ENCODE results near the gene TMEM132D.

TMEM132D gene

GRCh38 chr12:129489100-129489676, 414.6 kb downstream of the TMEM132D start:
- TF ChIP-seq, protein P1, sequence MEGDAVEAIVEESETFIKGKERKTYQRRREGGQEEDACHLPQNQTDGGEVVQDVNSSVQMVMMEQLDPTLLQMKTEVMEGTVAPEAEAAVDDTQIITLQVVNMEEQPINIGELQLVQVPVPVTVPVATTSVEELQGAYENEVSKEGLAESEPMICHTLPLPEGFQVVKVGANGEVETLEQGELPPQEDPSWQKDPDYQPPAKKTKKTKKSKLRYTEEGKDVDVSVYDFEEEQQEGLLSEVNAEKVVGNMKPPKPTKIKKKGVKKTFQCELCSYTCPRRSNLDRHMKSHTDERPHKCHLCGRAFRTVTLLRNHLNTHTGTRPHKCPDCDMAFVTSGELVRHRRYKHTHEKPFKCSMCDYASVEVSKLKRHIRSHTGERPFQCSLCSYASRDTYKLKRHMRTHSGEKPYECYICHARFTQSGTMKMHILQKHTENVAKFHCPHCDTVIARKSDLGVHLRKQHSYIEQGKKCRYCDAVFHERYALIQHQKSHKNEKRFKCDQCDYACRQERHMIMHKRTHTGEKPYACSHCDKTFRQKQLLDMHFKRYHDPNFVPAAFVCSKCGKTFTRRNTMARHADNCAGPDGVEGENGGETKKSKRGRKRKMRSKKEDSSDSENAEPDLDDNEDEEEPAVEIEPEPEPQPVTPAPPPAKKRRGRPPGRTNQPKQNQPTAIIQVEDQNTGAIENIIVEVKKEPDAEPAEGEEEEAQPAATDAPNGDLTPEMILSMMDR (IDR thresholded peaks at IDR 0.05; ENCODE audit: insufficient read depth, low read length, missing control alignments) = no peak
- no peak for DNase-seq (ENCODE audit: low read depth, low spot score)
- ChIA-PET POLR2A (no interaction called here), CTCF (no interaction called here)
- H3K4me3 ChIP-seq (ENCODE audit: low read depth, low read length) = no peak overlapping the region

GRCh38 chr12:129486931-129487330, 416.9 kb downstream of the TMEM132D start:
- POLR2A ChIA-PET = no interaction called here
- no peak for DNase-seq (ENCODE audit: low read depth, low spot score)
- TF ChIP-seq, protein P1 (IDR thresholded peaks at IDR 0.05; ENCODE audit: insufficient read depth, low read length, missing control alignments) = no peak

GRCh38 chr12:129483111-129483893, 420.5 kb downstream of the TMEM132D start:
- CTCF ChIA-PET = no interaction called here
- TF ChIP-seq, protein P1 (IDR thresholded peaks at IDR 0.05; ENCODE audit: insufficient read depth, low read length, missing control alignments) = no peak
- DNase-seq (ENCODE audit: low read depth, low spot score) = no peak
- POLR2A ChIA-PET = no interaction called here
- H3K4me3 ChIP-seq (ENCODE audit: low read depth, low read length) = no peak overlapping the region

More at GRCh38 chr12:129486931-129487330, 416.9 kb downstream of the TMEM132D start:
- CTCF ChIA-PET = no interaction called here
- H3K4me3 ChIP-seq (ENCODE audit: low read depth, low read length) = no peak overlapping the region

GRCh38 chr12:129481921-129482320, 421.9 kb downstream of the TMEM132D start:
- no peak for DNase-seq (ENCODE audit: low read depth, low spot score)
- TF ChIP-seq, protein P1 (IDR thresholded peaks at IDR 0.05; ENCODE audit: insufficient read depth, low read length, missing control alignments) = no peak
- ChIA-PET POLR2A (no interaction called here), CTCF (no interaction called here)
- no peak overlapping the region for H3K4me3 ChIP-seq (ENCODE audit: low read depth, low read length)

DNA sequence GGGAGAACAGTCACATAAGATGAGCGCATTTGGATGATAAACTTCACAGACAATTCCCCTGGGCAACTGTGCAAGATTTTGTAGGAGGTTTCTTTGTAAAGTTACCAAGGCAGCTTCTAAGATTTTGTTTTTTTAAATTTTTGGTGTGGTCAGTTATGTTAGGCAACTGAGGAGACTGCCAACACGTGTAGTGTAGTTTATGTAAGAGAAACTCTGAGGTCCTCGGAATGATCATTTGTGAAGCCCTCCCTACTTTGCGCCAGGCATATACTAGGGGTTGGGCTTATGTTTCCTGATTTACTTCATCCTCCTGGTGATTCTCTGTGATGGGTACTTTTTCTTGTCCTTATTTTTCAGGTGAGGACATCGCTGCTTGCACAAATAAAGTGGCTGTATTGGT, 433.6 kb downstream of the TMEM132D start:
- POLR2A ChIA-PET = no interaction called here

DNA sequence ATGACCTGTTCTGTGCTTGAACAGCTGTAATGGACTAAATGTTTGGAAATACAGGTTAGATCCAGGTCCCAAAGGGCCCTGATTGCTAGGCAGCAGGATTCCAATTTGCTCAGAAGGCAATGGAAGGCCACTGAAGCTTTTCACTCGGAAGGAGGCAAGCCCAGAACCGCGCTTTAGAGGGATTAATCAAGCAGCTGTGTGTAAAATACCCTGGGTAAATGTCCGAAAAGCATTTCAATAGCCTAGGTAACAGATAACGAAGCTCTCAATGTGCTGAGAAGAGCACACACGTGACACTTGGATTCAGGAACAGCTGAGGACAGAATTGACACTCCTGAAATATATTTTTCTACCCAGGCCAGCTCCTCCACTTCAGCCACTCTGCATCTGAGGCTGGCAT, 436.1 kb downstream of the TMEM132D start:
- H3K4me3 ChIP-seq (ENCODE audit: low read depth, low read length) = no peak overlapping the region
- ChIA-PET POLR2A (no interaction called here), CTCF (no interaction called here)
- no peak for DNase-seq (ENCODE audit: low read depth, low spot score)
- TF ChIP-seq, protein P1 (IDR thresholded peaks at IDR 0.05; ENCODE audit: insufficient read depth, low read length, missing control alignments) = no peak

More for the DNA sequence above, 433.6 kb downstream of the TMEM132D start:
- no peak for DNase-seq (ENCODE audit: low read depth, low spot score)
- TF ChIP-seq, protein P1 (IDR thresholded peaks at IDR 0.05; ENCODE audit: insufficient read depth, low read length, missing control alignments) = no peak
- CTCF ChIA-PET = no interaction called here
- H3K4me3 ChIP-seq (ENCODE audit: low read depth, low read length) = no peak overlapping the region
